ENCODE results near the gene CHST11.
"Not testable (repeated sequence)": the region's sequence is repeated elsewhere in the genome, so short reads cannot be mapped to it uniquely, and the experiment has no call there.

CHST11 gene

DNA sequence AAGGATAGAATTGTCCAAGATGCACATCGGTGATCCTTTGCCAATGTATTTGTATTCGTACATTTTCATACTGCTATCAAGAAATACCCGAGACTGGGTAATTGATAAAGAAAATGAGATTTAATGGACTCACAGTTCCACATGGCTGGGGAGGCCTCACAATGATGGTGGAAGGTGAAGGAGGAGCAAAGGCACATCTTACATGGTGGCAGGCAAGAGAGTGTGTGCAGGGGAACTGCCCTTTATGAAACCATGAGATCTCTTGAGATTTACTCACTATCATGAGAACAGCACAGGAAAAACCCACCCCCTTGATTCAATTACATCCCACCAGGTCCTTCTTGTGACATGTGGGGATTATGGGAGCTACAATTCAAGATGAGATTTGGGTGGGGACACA is 107.9 kb downstream of the CHST11 start:
- not testable (repeated sequence) for DNase-seq (ENCODE audit: low read depth in 3 of 3)

DNA sequence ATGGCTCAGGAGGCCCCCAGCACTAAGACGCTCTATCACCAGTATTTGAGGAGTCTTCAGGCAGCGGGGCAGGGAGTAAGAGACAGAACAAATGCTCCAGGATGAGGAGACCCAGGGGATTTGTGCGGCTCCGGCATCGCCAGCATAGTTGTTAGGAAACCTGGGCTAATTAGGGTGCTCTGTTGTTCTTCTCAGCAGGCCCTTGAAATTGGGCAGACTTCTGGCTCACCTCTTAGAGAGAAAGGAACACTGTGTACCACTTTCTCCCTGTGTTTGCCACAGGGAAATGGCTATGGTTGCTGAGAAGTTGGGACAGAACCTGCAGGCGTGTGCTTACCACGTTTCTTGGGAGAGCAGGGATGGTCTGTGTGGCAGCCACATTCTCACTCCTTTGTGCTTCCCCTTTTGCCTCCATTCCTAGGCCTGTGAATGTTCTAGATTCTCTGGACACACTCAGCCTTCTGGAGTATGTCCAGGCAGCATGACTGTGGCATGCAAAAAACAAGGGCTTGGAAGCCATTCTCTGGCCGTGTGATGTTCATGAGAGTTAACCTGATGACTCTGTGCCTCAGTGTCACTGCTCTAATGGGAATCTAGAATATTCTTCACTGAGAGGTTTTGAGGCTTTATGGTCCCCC is 109.0 kb downstream of the CHST11 start:
- DNase-seq (ENCODE audit: low read depth in 3 of 3): no peak

DNA sequence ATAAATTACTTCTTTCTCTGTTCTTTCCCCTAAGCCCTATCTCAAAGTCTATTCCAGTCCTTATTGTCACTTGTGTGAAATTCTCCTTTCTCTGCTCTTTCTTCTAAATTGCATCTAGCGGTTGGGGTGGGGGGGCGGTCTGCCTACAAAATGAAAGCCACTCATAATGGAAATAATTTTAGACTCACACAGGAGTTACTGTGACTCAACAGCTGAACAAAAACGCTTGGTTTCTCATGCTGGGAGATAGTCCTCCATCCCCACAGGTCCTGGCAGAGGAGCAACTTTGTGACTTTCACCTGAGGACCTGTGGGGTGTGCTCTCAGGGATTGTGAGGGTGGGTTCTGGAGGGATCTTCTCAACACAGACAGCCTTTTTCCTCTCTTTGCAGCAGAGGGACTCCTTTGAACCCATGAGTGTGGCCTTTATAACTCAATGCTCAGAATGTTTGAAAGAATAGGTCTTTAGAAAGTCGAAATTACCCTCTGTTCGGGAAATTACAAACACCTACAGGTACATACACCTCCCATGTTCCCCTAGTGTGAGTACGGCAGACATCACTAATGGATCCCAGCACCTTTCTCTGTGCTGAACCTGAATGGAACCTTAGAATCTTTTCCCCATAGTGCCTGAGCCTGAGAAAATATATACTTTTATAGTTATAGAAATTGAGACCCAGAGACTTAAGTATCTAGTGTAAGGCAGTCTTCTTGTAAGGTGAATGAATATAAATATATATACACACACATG is 109.7 kb downstream of the CHST11 start:
- DNase-seq (ENCODE audit: low read depth in 3 of 3): peak in 1 of 3 experiments; percentile 16

DNA sequence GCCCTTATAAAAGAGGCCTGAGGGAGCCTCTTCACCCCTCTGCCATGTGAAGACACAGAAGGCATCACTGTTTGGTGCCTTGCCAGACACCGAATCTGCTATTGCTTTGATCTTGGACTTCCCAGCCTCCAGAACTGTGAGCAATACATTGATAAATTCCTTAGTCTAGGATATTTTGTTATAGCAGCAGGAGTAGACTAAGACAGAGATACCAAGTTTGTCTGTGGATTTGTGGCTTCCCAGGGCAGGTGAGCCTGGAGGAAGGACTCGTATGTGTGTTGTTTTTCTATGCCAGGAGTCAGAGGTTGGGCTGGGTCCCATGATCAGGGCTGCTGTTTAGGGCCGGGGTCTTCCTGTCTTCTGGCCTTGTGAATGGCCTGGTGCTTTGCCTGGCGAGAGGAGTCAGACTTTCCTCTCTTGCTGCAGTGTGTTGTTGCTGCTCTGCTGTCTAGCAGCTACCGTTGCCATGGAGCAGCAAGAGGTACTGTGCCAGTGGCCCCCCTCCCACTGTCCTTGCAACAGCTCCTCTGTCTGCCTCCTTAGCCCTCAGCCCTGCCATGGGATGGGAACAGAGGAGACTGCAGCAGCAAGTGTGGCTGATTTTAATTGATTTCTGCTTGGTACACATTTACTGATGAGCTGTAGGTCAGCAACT is 111.2 kb downstream of the CHST11 start:
- DNase-seq (ENCODE audit: low read depth in 3 of 3): no peak

DNA sequence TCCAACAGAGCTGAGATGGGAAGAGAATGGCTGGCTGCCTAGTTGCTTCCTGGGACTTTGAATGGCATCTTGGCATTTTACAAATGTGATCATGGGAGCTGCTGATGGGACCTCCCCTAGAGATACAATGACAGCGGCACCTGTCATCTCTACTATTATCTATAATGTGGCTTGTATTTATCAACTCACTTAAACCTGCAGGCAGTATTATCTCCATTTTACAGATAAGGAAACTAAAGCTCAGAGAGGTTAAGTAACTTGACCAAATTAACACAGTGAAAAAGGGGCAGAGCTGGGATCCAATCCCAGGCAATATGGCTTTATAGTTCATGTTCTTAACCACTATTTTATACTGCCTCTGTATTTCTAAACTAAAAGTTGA is 111.7 kb downstream of the CHST11 start:
- no peak for DNase-seq (ENCODE audit: low read depth in 3 of 3)

DNA sequence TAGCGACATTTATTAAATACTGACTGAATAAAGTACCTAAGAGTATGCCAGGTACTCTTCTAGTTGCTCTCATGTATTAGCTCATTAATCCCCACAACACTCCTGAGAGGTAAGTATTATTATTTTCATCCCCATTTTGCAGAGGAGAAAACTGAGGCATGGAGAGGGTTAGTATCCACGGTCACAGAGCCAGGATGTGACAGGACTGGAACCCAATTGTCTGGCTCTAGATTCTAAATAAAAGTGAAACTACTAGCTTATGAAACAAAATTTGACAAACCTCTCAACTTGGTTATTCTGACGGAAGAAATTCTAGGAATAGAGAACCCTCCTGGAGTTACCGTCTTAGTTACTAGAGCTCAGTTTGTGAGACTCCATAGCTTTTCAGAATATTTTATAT is 112.2 kb downstream of the CHST11 start:
- DNase-seq (ENCODE audit: low read depth in 3 of 3): no peak

DNA sequence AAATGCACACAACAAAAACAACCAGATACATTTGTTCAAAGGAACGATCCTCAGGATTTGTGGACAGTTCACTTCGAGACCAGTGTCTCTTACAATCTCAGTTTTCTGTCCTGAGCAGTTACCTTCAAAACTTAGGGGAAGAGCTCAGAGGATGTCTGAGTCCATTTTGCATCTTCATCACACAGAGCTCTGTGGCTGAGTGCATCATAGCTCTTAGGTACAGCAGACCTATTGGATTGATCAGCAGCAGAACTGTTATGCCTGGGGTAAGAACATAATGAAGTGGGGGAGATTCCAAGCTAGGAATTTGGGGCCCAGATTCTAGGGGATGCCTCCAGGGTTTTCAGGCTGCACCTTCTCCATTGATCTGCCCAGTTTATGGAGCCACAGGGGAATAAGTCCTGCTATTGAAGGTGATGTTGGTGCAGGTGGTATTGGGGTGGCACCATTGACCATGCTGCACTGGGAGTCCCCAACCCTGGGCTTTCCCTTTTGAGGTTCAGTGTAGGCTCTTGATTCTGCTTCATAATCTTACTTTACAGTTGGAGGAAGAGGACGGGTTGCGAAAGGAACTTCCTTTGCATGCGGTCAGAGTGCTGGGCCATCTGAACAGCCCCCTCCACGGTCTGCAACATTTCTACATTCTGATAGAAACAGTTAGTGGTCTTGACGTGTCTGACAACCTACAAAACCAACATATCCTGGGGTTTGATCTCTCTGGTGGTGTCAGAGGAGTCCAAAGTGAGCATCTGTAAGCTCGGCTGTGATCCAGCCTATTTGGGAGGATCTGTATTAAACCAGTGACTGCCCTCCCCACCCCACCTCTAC is 112.8 kb downstream of the CHST11 start:
- peak in 1 of 3 experiments; percentile 9 for DNase-seq (ENCODE audit: low read depth in 3 of 3)

DNA sequence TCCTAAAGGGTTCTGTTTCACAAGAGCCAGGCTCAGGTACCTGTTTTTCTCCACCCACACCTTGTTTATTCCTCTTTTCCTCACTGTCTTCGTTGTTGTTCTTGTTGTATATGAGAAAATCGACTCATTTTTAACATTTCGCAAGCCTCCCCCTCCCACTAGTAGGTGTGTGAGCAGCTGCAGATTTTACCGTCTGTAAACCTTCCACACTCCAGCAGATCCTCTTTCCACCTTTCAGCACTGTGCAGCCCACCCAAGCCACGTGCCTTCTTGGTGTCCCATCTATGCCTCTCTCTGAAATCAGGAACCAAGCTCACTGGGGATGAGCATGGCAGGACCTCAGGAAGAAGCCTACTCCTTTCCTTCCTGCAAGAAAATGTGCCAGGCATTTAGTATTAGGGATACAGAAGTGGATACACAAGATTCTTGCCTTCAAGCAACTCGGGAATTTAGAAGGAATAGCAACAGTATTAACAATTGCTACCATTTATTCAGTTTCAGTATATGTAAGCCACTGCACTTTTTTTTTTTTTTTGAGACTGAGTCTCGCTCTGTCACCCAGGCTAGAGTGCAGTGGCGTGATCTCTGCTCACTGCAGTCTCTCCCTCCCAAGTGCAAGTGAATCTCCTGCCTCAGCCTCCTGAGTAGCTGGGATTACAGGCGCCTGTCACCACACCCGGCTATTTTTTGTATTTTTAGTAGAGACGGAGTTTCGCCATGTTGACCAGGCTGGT is 113.6 kb downstream of the CHST11 start:
- DNase-seq (ENCODE audit: low read depth in 3 of 3): no peak

DNA sequence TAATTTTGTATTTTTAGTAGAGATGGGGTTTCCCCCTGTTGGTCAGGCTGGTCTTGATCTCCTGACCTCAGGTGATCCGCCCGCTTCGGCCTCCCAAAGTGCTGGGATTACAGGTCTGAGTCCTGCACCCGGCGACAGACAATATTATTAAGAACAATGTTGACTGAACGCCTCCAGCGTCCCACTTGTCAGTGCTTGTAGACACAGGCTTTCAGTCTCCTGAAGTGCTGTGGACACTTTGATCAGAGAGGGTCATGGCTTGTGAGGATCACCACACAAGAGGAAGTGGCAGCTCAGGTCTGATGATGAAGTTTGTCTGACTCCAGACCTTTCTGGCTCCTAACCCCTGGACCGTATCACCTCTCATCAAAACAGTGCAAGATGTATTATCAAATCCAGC is 114.6 kb downstream of the CHST11 start:
- DNase-seq (ENCODE audit: low read depth in 3 of 3): no peak

DNA sequence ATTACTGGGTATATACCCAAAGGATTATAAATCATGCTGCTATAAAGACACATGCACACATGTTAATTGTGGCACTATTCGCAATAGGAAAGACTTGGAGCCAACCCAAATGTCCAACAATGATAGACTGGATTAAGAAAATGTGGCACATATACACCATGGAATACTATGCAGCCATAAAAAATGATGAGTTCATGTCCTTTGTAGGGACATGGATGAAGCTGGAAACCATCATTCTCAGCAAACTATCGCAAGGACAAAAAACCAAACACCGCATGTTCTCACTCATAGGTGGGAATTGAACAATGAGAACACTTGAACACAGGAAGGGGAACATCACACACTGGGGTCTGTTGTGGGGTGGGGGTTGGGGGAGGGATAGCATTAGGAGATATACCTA is 117.6 kb downstream of the CHST11 start:
- not testable (repeated sequence) for DNase-seq (ENCODE audit: low read depth in 3 of 3)

DNA sequence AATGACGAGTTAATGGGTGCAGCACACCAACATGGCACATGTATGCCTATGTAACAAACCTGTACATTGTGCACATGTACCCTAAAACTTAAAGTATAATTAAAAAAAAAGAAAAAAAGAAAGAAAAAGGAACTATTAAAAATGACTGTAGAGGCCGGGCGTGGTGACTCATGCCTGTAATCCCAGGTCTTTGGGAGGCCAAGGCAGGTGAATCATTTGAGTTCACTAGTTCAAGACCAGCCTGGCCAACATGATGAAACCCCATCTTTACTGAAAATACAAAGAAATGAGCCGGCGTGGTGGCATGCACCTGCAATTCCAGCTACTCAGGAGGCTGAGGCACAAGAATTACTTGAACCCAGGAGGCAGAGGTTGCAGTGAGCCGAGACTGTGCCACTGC is 118.0 kb downstream of the CHST11 start:
- DNase-seq (ENCODE audit: low read depth in 3 of 3): not testable (repeated sequence)

DNA sequence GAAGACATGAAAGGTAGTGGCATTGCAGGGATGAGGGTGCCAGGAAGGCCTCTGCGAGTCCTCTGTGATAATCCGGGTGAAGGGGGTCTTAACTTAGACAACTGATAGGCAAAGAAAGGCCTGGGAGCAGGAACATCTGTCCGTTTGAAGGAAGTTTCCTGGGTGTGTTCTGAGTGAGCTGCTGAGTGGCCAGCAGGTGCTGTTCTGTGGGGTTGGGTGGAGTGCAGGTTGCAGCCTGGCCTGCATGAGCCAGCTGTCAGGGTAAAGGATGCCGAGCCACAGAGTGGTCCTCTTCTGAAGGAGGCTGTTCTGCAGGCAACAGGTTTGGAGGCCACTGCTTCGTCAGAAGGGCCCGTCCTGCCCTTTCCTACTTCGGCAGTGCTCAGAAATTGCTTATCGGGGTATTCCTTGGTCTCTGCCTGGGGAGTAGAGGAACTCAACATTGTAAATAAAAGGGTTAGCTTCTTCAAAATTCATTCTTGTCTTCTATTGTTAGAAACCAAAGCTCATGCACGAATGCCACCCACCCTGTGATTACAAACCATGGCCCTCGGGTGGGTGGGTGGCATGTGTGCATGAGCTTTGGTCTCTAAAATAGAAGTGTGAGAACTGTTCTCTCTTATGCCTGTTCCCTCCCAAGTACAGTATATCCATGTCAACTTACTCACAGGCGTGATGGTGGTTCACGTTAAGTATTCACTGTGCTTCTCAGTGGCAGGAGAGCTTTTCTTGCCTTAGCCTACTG is 118.9 kb downstream of the CHST11 start:
- no peak for DNase-seq (ENCODE audit: low read depth in 3 of 3)

DNA sequence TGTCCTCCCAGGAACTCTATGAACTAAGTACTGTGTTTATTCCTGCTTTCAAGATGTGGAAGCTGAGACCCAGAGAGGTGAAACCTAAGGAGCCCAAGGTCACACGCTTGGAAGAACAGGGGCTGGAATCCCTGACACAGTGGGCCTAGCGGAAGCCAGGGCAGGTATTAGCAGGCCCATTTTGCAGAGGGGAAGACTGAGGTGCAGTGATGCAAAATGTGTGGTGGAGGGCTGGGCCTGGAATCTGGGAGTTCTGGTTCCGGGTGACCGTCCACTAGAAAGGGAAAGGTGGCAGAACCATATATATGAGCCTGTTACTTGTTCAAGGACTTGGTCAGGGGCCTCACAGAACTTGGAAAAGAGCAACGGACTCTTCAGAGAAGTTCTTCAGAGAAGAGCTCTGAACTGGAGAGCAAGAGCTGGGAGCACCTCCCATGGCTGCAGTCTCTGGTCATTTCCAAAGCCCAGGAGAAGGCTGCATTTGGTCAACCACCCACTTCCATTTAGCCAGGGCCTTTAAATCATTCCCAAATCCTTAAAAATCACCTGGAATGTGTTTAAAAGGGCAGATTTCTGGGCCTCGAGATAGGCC is 119.5 kb downstream of the CHST11 start:
- no peak for DNase-seq (ENCODE audit: low read depth in 3 of 3)

DNA sequence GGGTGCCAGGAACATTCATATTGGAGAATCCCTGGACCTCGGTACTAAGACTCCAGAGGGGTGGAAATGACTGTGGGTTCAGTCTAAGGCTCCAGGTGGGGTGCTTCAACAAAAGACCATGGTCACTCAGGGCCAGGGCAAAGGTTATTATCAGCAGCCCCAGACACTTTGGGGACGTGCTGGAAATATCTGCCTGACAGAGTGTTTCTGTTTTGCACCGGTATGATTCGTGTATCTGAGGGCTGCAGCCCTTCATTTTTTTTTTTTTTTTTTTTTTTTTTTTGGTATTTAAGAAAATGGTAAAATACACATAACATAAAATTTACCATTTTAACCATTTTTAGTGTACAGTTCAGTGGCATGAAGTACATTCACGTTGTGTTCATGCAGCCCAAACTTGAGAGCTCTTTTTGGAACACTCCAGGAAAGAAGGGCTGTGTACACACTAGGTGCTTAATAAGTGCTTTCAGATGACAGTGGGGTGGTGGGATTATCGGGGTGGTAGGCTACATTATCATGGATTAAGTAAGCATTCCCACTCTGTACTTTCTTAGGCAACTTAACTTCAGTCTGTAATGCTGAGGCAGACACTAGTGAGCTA is 120.3 kb downstream of the CHST11 start:
- no peak for DNase-seq (ENCODE audit: low read depth in 3 of 3)

DNA sequence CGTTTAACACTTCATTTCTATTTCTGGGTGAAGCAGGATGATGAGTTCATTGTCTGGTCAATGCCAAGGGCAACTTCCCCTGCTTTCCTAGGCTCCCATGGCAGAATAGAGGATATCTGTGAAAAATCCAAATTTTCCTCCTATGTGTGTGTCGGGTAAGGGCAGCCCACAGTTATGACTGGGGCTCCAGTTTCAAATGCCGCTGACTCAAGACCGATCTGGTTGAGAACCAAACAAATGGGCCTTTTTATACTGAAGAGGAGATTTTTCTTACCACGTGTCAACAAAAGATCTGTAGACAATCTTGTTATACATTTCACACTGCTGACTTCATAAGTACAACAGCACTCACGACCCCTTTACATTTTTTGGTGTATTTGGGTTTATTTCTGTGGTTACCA is 120.8 kb downstream of the CHST11 start:
- no peak for DNase-seq (ENCODE audit: low read depth in 3 of 3)

DNA sequence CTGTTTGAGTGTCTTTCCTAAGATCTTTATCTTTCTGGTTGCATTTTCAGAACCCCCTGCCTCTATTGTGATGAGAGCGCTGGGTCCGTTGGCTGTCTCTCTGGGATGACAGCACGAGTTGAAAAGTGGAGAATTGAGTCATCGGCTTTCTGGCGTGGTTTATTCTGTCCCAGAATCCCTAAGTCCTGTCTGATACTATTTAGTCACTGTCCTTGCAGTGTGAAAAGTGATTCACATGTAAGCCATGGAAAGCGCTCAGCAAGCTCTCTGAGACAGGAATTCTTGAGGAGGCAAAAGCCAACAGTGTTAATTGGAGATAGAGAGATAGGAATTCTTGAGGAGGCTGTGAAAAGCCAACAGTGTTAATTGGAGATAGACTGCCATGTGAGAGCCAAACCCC is 121.7 kb downstream of the CHST11 start:
- DNase-seq (ENCODE audit: low read depth in 3 of 3): no peak

DNA sequence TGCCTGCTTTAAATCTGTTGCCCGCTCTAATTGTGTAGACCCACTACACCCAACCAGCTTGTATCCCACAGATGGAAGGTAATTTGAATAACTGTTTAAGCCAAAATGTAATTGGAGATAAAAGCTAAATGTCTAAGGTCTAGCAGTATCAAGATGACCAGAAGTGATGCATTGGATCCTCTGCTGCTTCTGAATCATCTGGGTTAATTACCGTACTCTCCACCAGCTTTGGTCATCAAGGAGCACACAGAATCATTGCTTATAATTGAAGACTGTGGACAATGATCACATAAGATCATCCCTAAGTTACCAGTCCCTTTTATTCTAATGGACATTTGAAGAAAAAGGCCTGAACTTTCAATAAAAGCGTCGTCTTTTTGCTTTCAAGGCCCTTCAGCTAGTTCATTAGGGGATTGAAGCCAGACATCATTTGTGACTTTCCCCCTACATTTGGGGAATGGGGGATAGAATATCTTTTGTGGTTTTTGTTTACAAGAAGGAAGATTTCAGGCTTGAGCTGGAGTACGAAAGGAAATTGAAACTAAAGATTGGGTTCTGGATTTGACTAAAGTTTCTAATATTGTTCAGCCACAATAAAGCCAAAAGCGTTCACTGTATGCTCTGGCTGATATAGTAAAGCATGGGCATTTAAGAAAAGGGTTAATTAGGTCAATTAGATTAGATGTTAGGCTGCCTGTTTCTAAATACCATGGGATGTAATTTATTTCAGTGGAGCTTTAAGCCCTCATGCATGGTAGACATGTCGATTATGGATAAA is 123.2 kb downstream of the CHST11 start:
- no peak for DNase-seq (ENCODE audit: low read depth in 3 of 3)

DNA sequence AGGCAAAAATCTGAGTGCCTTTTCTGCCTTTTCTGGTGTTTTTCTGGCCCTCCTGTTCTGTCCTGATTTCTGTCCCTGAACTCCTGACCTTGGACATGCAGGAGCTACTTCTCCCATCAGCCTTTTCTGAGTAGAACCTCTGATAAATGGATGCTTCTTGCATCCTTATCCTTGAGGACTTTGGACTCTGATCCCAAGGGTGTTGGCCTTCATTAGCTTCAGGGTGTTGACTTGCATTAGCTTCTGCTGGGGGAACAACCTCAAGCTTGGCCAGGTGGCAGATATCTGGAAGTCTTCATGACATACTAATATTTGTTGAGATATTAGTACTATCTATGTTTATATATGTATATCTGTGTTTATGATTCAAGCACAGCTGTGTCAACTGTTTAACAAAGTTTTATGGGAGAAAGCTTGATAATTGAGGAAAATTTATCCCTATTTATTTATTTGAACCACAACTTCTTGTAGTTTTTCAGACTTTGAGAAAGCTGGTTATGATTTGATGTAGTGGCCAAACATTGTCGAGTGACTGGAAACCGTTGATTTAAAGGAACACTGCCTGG is 124.3 kb downstream of the CHST11 start:
- no peak for DNase-seq (ENCODE audit: low read depth in 3 of 3)

DNA sequence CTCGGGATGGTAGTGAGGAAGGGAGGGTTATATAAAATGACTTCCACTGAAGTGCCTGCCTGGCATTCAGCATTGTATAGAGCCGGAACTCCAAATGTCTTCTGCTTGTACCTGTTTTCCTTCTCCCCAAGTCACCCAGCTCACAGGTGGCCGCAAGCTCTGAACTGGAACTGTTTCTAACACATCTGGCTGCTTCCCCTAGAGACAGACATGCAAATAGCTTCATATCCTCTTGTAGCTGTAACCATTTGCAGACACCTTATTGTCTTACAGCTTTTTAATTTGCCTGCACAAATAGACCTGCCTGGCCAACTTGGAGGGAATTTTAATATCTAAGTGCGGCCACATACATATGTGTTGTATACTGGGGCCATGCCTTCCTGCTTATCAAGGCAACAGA is 126.0 kb downstream of the CHST11 start:
- DNase-seq (ENCODE audit: low read depth in 3 of 3): no peak
